ENCODE results near the gene NUDT3.

Gene NUDT3

DNA sequence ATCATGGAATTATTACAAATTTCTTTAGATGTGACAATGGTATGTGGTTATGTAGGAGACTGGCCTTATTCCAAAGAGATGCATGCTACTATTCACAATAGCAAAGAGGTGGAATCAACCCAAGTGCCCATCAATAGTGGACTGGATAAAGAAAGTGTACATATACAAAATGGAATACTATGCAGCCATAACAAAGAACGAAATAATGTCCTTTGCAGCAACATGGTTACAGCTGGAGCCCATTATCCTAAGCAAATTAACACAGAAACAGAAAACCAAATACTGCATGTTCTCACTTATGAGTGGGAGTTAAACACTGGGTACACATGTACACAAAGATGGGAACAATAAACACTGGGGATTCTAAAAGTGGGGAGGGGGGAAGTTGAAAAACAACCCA is 69.7 kb downstream of the NUDT3 start:
- DNase-seq (ENCODE audit: low read depth in 2 of 2), result no peak

DNA sequence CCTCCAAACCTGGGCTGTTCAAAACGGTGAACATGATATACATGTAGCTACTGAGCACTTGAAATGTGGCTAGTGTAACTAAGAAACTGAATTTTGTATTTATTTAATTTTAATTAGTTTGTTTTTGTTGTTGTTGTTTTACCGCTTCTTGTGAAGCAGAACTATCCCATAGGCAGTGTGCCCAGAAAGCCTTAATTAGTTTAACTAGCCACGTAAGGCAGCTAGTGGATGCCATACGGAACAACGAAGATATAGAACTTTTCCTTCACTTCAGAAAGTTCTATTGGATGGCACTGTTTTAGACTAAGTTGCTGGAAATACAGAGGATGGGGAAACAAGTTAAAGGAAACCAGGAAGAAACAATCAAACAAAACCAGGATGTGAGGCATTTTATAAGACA is 70.6 kb downstream of the NUDT3 start:
- no peak for DNase-seq (ENCODE audit: low read depth in 2 of 2)

DNA sequence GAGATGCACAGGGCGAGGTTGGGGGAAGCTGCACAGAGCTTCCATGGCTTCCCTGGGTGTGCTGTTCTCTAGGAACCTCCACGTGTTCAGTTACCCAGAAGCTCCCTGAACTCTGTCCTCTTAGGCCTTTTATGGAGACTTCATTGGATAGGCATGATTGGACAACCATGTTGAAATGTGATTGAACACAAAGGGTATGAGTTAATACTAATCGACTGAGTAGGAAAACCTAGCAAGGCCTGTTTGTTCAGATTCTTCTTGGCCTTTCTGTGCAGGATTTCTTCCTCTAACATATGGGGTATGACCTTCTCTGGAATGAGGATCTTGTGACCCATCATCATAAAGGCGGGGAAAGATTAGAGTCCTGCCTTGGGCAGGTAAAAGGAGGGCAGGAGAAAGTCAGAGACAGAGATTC is 73.0 kb downstream of the NUDT3 start:
- no peak for DNase-seq (ENCODE audit: low read depth in 2 of 2)

DNA sequence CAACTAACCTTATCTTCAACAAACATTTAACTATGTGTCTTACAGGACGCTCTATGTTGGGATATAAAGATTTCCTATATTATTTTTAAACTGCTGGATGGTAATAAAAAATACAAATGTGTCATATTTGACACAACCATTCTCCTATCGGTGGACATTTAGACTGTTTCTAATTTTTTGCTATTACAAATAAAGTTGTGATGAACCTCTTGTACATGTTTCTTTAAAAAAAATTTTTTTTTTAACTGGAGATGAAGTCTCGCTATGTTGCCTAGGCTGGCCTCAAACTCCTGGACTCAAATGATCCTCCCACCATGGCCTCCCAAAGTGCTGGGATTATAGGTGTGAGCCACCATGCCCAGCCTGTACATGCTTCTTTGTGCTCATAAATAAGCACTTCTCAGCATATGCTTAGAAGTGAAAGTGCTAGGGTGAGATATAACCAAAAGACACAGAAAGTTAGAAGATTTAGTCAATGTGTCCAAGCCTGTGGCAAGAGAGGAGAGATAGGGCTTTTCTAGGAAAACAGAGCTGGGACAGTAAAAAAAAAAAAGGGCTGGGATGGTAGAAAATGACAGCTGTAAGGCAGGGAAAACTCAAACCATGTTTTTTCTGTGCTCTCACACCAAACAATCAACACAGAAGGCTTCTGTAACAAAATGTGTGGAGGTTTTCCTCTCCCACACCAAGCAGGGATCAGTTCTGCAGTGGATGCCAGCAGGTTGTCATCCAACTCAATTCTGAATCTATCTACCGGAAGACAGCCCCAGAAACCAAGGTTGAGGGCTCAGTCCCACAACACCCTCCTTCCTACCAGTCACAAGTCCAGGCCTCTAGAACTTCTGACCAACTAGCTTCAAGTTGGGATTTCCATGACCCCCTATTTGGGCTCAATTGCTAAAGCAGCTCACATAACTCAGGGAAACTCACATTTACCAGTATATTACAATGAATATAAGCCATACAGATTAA is 73.7 kb downstream of the NUDT3 start:
- no peak for DNase-seq (ENCODE audit: low read depth in 2 of 2)

DNA sequence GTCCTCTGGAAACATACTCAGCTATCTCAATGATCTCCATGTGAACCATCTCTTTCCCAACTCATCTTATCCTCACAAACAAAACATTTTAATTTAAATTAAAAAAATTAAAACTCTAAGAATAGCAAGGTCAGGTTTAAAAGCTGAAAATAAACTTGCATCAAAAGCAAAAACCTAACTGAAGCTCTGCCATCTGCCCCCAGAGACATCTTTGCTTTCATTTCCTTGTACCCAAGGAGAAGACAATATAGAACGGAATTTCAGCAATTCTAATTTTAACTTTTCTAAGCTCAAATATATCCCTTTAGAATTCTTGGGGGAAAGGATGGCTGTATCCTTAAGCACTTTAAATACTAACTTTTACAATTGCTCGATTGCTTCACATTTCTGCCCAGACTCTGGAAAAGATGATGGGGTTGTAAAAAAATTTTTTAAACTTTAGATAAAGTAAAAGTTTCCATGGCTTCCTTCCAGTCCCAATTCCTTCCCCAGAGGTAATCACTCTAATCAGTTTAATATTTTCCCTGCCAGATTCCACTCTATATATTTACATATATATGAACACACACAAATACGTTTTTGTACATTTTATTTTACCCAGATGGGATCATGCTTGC is 74.5 kb downstream of the NUDT3 start:
- no peak for DNase-seq (ENCODE audit: low read depth in 2 of 2)

DNA sequence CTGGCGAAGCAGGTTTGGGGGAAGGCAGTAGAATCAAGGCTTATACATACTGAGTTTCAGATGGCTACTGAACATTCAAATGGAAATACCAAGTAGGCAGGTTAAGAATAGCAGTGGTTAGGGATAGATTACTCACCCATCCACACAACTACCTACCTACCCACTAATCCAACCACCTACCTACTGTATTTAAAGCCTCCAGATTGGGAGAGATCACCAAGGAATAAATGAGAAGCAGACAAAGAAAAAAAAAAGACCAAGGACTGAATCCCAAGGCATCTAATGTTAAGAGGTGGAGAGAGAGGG is 75.3 kb downstream of the NUDT3 start:
- DNase-seq (ENCODE audit: low read depth in 2 of 2), result no peak

DNA sequence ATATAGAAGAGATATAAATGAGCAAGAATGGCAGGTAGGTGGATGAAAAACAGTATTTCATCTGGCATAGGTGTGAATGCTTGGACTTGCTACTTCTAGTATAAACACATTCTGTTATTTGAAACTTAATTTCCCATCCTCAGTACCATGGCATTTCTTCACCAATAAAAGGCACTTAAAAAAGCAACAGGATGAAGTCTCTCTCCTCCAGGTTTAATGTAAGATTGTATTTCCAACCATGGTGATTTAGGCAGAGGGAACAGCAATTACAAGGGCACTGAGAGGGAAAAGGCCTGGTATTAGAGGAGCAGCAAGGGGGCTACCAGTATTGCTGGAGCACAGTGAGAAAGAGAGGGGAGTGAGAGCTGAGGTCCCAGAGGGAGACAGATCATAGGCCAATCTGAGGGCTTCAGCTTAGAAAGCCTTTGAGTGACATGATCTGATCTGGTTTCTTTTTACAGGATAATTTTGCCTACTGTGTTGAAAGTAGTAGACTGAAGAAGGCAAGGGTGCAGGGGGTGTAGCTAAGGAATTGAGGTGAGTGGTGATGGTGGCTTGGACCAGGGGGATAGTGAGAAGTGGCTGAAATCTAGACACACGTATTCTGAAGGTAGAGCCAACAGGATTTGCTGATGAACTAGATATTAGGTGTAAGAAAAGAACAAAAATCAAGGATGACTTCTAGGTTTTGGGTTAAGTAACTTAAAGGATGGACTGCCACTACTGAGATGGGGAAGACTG is 75.9 kb downstream of the NUDT3 start:
- no peak for DNase-seq (ENCODE audit: low read depth in 2 of 2)

DNA sequence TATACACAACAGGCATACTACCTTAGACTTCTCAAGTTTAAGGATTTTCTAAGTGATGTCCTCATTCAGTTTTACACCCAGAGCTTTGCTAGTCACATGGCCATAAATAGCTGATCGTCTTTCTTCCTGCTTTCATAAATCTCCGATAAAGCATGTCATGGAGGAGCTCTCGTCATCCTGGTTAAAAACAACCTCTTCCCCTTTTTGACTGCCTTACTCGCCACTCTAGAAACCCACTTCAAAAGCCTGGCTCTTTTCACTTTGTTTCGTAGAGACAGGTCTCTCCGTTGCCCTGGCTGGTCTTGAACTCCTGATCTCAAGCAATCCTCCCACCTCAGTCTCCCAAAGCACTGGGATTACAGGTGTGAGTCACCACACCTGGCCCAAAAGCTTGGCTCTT is 76.7 kb downstream of the NUDT3 start:
- no peak for DNase-seq (ENCODE audit: low read depth in 2 of 2)

DNA sequence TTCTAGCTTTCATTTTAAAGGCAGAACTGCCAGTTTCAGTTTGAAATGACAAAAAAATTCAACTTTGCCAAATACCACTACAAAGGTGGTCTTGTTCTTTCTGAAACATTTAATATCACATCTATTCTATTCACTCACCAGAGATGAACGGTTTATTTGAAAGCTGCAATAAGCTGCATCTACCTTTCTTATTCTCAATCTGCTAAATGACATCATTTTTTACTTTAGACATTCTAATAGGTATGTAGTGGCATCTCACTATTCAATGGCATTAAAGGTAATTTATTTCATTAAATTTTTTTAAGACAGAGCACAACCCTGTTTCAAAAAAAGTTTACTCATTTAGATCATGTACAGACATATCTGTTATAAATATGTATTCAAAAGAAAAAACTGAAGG is 77.2 kb downstream of the NUDT3 start:
- no peak for DNase-seq (ENCODE audit: low read depth in 2 of 2)

DNA sequence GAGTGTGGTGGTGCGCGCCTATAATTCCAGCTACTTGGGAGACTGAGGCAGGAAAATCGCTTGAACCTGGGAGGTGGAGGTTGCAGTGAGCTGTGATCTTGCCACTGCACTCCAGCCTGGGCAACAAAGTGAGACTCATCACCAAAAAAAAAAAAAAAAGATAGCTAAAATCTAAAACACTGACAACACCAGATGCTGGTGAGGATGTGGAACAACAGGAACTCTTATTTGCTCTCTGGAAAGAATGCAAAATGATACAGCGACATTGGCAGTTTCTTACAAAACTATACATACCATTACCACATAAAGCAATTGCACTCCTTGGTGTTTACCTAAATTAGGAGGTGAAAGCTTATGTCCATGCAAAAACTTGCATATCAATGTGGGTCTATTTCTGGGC is 80.2 kb downstream of the NUDT3 start:
- no peak for DNase-seq (ENCODE audit: low read depth in 2 of 2)

DNA sequence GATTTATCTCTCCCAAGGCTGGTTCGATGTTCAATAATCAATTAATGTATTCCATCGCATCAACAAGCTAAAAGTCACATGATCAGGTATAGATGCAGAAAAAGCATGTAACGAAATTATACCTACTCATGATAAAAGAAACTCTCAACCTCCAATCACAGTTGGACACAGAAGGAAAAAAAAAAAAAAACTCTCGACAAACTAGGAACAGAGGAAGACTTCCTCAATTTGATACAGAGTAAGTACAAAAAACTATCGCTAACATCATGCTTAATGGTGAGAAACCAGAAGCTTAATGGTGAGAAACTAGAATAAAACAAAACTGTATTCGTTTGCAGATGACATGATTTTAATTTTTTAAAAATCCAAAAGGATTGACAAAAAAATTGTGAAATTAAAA is 81.7 kb downstream of the NUDT3 start:
- DNase-seq (ENCODE audit: low read depth in 2 of 2), result no peak

DNA sequence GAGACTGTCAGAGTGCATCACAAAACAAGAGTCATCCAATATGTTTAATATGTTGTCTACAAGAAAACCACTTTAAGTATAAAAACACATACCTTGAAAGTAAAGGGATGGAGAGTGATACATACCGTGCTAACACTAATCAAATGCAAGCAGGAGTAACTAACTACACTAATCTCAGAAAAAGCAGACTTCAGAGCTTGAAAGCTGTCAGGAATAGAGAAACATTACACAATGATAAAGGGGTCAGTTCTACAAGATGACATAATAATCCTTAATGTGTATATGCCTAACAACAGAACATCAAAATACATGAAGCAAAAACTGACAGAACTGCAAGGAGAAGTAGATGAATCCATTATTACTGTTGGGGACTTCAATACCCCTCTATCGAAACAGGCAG is 84.0 kb downstream of the NUDT3 start:
- no peak for DNase-seq (ENCODE audit: low read depth in 2 of 2)

DNA sequence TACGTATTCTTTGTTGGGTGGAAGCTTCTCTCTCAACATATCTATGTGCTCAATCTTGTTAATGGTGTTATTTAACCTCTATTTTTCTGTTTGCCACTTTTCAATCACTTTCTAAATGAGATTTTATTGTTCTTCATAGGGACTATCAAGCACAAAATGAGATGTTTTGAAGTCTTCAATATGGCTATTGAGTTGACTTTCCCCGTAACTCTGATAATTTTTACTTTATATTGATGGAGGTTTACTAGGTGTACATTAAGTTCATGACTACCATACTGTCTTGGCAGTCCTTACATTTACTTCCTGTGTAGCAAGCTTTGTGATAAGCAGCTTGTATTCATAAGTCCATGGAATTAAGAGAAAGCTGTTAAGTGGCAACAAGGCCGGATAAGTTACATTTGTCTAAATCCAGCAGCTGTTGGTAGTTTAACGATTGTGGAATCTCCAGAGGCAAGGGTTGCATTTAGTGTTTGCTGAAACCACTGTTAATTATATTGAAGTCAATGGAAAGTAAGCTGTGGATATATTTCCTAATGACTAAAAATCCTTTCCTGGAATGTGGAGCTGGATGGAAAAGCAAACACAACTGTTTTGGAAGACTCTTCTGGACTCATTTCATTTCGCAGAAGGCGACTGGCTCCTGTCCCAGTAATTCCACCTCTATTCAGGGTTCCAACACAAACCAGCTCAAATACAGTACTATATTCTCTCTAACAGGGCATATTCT is 86.3 kb downstream of the NUDT3 start:
- no peak for DNase-seq (ENCODE audit: low read depth in 2 of 2)

DNA sequence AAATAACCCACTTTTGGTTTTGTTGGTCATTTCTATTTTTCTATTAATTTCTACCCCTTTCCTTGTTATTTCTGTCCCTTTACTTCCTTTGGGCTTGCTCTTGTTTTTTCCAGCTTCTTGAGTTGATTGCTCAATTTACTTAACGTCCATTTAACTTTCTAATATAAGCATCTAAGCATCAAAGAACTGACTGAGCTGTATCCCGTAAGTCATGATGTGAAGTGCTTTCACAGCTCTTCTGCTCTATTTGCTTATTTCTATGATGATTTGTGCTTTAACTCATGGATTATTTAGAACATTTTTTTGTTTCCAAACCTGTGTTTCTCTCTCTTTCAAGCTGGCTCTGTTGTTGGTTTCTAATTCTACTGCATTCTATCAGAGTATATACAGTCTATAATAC is 87.0 kb downstream of the NUDT3 start:
- DNase-seq (ENCODE audit: low read depth in 2 of 2), result no peak

DNA sequence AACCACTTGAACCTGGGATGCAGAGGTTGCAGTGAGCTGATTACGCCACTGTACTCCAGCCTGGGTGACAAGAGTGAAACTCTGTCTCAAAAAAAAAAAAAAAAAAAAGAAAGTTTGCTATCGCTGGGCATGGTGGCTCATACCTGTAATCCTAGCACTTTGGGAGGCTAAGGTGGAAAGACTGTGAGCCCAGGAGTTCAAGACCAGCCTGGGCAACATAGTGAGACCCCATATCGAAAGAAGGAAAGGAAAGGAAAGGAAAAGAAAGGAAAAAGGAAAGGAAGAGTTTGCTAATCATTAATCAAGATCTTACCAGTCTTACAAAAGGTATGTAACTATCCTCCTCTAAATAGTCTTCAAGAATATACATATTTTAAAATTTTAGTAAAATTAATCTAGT is 88.3 kb downstream of the NUDT3 start:
- DNase-seq (ENCODE audit: low read depth in 2 of 2), result no peak

DNA sequence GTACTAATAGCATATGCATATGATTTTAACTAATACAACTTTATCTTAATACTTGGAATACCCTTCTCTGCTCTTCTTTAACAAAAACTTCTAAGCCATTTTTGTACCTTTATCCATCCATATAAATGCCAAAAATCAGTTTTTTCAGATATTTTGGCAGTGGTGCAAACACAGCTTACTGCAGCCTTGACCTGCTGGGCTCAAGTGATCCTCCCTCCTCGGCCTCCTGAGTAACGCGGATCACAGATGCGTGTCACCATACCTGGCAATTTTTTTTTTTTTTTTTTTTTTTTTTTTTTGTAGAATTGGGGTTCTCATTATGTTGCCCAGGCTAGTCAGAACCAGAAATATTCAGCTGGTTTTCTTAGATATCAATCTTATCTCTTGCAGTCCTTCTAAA is 89.5 kb downstream of the NUDT3 start:
- DNase-seq (ENCODE audit: low read depth in 2 of 2), result no peak

DNA sequence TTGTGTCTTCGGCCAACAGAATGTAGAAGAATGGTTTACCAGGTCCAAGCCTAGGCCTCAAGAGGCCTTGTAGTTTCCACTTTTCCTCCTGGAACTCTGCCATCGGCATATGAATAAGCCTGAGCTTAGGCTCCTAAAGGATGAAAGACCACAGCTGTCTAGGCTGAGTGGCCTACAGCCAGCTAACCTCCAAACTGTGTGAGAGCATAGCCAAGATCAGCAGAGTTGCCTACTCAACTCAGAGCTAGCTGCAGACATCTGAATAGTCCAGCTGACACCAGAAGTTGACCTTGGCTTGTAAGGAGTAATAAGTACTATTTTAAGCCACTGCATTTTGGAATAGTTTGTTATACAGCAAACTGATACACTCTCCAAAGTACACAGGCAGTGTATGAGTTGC is 91.1 kb downstream of the NUDT3 start:
- DNase-seq (ENCODE audit: low read depth in 2 of 2), result no peak

DNA sequence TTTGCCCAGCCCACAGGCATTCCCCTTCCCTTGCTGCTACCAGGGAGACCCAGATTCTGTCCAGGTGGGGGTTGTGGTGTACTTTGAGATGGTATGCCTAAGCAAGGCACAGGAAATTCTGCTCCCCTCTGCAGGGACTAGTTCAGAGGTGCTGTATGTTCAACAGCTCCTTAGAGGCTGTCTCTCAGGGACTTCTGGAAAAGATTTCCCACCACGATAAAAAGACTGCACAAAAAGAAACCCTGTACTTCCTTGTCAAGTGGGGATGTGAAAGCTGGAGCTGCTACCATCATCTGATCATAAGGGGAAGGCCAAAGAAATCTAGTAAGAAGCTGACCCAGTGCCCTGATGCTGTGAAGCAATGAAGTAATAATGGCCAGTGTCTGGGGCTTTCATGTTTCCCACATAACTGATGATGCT is 92.1 kb downstream of the NUDT3 start:
- DNase-seq (ENCODE audit: low read depth in 2 of 2), result no peak

DNA sequence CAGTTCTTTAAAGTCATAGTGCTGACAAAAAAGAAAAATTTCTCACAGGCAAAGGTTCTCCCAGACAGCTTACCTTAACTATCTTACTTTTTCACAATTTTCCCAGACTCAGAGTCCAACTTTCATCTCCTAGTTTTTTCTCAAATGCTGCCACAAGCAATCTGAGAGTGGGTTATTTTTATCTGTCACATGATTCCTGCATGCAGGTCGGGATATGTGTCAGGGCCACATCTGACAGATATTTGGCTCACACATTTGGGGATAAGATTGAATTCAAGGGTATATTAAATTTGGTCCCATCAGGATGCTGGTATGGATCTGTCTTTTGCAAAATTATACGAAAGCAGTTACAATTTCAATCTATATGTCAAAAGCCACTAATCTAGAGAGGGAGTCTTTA is 93.5 kb downstream of the NUDT3 start:
- DNase-seq (ENCODE audit: low read depth in 2 of 2), result no peak

DNA sequence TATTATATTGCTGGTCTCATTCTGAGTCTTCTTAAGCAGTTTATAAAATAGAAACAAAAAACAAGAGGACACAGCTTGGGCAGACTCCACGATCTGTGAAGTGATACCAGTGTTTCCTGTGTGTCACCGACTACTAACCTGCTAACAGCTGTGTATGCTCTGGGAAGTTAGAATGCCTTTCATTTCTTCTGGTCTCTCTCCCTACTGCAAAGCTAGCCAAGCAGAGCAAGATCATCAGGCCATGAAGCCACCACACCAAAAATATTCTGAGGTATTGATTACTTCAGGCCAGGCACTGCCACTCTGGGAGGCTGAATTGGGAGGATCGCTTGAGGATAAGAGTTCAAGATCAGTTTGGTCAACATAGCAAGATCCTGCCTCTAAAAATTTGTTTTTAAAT is 96.7 kb downstream of the NUDT3 start:
- no peak for DNase-seq (ENCODE audit: low read depth in 2 of 2)

DNA sequence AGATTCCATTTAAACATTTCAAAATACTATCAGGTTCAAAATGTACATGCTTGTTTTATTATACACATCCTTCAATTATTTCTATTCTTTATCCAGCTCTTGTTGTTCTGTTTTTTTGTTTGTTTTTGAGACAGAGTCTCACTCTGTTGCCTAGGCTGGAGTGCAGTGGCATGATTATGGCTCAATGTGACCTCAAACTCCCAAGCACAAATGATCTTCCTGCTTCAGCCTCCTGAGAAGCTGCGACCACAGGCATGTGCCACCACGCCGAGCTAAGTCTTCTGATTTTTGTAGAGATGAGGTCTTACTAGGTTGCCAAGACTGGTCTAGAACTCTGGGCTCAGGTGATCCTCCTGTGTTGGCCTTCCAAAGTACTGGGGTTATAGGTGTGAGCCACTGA is 99.5 kb downstream of the NUDT3 start:
- no peak for DNase-seq (ENCODE audit: low read depth in 2 of 2)

DNA sequence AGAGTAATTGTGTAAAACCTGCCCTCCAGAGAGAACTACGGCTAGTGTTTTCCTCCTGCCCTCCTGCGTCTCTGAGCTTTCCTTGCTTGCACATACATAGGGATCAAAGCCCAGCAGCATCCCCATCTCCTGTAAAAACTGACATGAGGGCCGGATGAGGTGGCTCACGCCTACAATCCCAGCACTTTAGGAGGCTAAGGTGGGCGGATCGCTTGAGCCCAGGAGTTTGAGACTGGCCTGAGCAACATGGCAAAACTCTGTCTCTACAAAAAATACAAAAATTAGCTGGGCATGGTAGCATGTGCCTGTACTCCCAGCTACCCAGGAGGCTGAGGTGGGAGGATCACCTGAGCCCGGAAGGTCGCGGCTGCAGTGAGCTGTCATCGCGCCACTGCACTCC is 103.3 kb downstream of the NUDT3 start:
- DNase-seq (ENCODE audit: low read depth in 2 of 2), result no peak

All from stimulated activated CD8-positive, alpha-beta memory T cell treated with anti-CD3 and anti-CD28 coated beads, Interleukin-2, amount 100 ng/mL, for 1 hour (primary cell).